Endometrial microvascular endothelial cells (primary cell): Measurements from ENCODE around the gene DIAPH2. TPM values are rescaled to one million over a fixed set of nuclear protein-coding genes. Genes with fewer than 3 reads are reported as not detected.

Experiments used
- in situ Hi-C: cut with HindIII; loops from 2 replicates; pipeline ENCODE4 v1.10.0; 2017; ENCODE audit warnings: low sequenced_read_pairs, low pct_unique_long_range_greater_than_20kb; ENCODE audit errors: inconsistent ontology term
- total RNA-seq: library from RNA; depleted of rRNA; stranded (reverse); fragments of >200 nt; gene quantifications from one replicate; pipeline ENCODE4 v1.2.3, GENCODE V29; 2015; ENCODE audit errors: inconsistent ontology term

DIAPH2 gene
- total RNA-seq, 1 donor from 2014 or later: 13.3 TPM

GRCh38 chrX:96906741-96907140 is 222.1 kb downstream of the DIAPH2 start:
- in situ Hi-C loops: no loop called here

GRCh38 chrX:96907516-96908272 is 223.1 kb downstream of the DIAPH2 start:
- in situ Hi-C loops: no loop called here

- in situ Hi-C loops: no loop called here
Observed at GRCh38 chrX:96909291-96909690, 224.6 kb downstream of the DIAPH2 start.

- in situ Hi-C loops: no loop called here
Observed at GRCh38 chrX:96918864-96919263, 234.2 kb downstream of the DIAPH2 start.

GRCh38 chrX:96919672-96920071 is 235.0 kb downstream of the DIAPH2 start:
- in situ Hi-C loops: no loop called here

- in situ Hi-C loops: no loop called here
Observed at GRCh38 chrX:96924581-96924980, 239.9 kb downstream of the DIAPH2 start.

- in situ Hi-C loops: no loop called here
Observed at GRCh38 chrX:96929036-96929435, 244.4 kb downstream of the DIAPH2 start.

- in situ Hi-C loops: no loop called here
Observed at GRCh38 chrX:96957718-96958117, 273.1 kb downstream of the DIAPH2 start.

- in situ Hi-C loops: no loop called here
Observed at GRCh38 chrX:96971812-96972211, 287.2 kb downstream of the DIAPH2 start.

- in situ Hi-C loops: no loop called here
Observed at GRCh38 chrX:96978906-96979305, 294.3 kb downstream of the DIAPH2 start.

- in situ Hi-C loops: no loop called here
Observed at GRCh38 chrX:96979766-96980165, 295.1 kb downstream of the DIAPH2 start.

- in situ Hi-C loops: no loop called here
Observed at GRCh38 chrX:96982161-96982560, 297.5 kb downstream of the DIAPH2 start.

- in situ Hi-C loops: no loop called here
Observed at GRCh38 chrX:96984538-96984937, 299.9 kb downstream of the DIAPH2 start.

GRCh38 chrX:96985046-96985445 is 300.4 kb downstream of the DIAPH2 start:
- in situ Hi-C loops: no loop called here

- in situ Hi-C loops: no loop called here
Observed at GRCh38 chrX:96987228-96987627, 302.6 kb downstream of the DIAPH2 start.

- in situ Hi-C loops: no loop called here
Observed at GRCh38 chrX:96989830-96990571, 305.4 kb downstream of the DIAPH2 start.

- in situ Hi-C loops: no loop called here
Observed at GRCh38 chrX:96994093-96994492, 309.5 kb downstream of the DIAPH2 start.

- in situ Hi-C loops: no loop called here
Observed at GRCh38 chrX:96997196-96997595, 312.6 kb downstream of the DIAPH2 start.

- in situ Hi-C loops: no loop called here
Observed at GRCh38 chrX:97000682-97001368, 316.2 kb downstream of the DIAPH2 start.

GRCh38 chrX:97006167-97006566 is 321.5 kb downstream of the DIAPH2 start:
- in situ Hi-C loops: no loop called here
